ENCODE measurements around the gene CD300LB.

DNA sequence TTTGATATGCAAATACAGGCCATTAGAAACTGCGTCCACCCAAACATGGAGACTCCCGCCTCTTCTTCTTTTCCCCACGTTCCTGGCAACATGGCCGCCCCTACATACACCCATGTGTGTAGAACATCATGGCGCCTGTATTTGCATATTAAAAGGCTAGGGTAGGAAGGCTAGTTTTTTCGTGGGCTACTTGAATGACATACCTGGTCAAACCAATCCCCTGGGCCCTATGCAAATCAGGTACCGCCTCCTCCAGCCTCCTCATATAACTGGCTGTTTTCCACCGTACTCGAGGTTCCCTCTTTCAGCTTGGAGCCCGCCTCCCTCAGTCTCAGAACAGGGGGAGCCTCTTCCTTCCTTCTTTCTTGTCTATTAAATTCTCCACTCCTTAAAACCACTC lies 840 bp upstream of the CD300LB start:
- TF ChIP-seq, protein P1, sequence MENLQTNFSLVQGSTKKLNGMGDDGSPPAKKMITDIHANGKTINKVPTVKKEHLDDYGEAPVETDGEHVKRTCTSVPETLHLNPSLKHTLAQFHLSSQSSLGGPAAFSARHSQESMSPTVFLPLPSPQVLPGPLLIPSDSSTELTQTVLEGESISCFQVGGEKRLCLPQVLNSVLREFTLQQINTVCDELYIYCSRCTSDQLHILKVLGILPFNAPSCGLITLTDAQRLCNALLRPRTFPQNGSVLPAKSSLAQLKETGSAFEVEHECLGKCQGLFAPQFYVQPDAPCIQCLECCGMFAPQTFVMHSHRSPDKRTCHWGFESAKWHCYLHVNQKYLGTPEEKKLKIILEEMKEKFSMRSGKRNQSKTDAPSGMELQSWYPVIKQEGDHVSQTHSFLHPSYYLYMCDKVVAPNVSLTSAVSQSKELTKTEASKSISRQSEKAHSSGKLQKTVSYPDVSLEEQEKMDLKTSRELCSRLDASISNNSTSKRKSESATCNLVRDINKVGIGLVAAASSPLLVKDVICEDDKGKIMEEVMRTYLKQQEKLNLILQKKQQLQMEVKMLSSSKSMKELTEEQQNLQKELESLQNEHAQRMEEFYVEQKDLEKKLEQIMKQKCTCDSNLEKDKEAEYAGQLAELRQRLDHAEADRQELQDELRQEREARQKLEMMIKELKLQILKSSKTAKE (IDR thresholded peaks at IDR 0.05; ENCODE audit: low read depth, poor library complexity, severe bottlenecking): no peak
- TF ChIP-seq EZH2 (IDR thresholded peaks at IDR 0.05; ENCODE audit: borderline replicate concordance, control insufficient read depth, low read depth, low read length): no peak
- TF ChIP-seq, protein P2, sequence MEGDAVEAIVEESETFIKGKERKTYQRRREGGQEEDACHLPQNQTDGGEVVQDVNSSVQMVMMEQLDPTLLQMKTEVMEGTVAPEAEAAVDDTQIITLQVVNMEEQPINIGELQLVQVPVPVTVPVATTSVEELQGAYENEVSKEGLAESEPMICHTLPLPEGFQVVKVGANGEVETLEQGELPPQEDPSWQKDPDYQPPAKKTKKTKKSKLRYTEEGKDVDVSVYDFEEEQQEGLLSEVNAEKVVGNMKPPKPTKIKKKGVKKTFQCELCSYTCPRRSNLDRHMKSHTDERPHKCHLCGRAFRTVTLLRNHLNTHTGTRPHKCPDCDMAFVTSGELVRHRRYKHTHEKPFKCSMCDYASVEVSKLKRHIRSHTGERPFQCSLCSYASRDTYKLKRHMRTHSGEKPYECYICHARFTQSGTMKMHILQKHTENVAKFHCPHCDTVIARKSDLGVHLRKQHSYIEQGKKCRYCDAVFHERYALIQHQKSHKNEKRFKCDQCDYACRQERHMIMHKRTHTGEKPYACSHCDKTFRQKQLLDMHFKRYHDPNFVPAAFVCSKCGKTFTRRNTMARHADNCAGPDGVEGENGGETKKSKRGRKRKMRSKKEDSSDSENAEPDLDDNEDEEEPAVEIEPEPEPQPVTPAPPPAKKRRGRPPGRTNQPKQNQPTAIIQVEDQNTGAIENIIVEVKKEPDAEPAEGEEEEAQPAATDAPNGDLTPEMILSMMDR (IDR thresholded peaks at IDR 0.05 in 2 of 3, conservative IDR thresholded peaks at IDR 0.05 in 1 of 3; ENCODE audit: control insufficient read depth in 2 of 3, extremely low read depth in 1 of 3, insufficient read depth in 1 of 3, low read depth in 3 of 3, low read length in 3 of 3): no peak
- no peak for TF ChIP-seq CEBPB (IDR thresholded peaks at IDR 0.05; ENCODE audit: borderline replicate concordance in 1 of 2, low read depth in 2 of 2, low read length in 2 of 2)
- TF ChIP-seq SIN3A (IDR thresholded peaks at IDR 0.05; ENCODE audit: low read depth, low read length): no peak
- no peak for TF ChIP-seq NR2C2 (IDR thresholded peaks at IDR 0.05; ENCODE audit: borderline replicate concordance, control insufficient read depth, insufficient read length, low read depth)

Measured in GM12878 (cell line).